Right cardiac atrium (tissue), 5 donors: Measurements from ENCODE around the gene CNIH4. TPM values are rescaled to one million over a fixed set of nuclear protein-coding genes. Genes with fewer than 3 reads are reported as not detected.
"Not testable (repeated sequence)": the region's sequence is repeated elsewhere in the genome, so short reads cannot be mapped to it uniquely, and the experiment has no call there.

Source experiments
- ATAC-seq, 2 donors: fragments of 200-7000 bp; cut with Tn5 transposase; one replicate each; pipeline versions ENCODE4 v1.8.0 to v1.9.1; 2020; ENCODE audit warnings: moderate library complexity in 2 of 2, mild to moderate bottlenecking in 1 of 2
- DNase-seq, 3 donors: peaks; one replicate each; pipeline ENCODE4 v3.0.0-alpha.2; 2020
- H3K27ac ChIP-seq: one replicate; pipeline ENCODE4 v1.5.1; 2013; ENCODE audit warnings: mild to moderate bottlenecking, low read length, control low read depth, moderate library complexity
- H3K27me3 ChIP-seq: one replicate; pipeline ENCODE4 v1.6.1; 2013; ENCODE audit not compliant: control insufficient read depth, insufficient read depth
- H3K4me1 ChIP-seq: one replicate; pipeline ENCODE4 v1.6.1; 2013; ENCODE audit warnings: low read length; ENCODE audit not compliant: control insufficient read depth, insufficient read depth
- H3K4me3 ChIP-seq: one replicate; pipeline ENCODE4 v1.5.1; 2013; ENCODE audit warnings: low read length, control low read depth
- H3K9me3 ChIP-seq: one replicate; pipeline ENCODE4 v1.6.1; 2013; ENCODE audit warnings: low read length; ENCODE audit not compliant: control insufficient read depth
- WGBS: extraction: QIAGEN DNeasy Blood & Tissue Kit; methylation state at CpG from one replicate; pipeline ENCODE4 v1.1.7; 2013; 5-methylcytosine and 5-hydroxymethylcytosine counted together
- intact Hi-C, 4 donors: fragments of 100-400 bp; cut with DNase I; formaldehyde crosslinking; loops; one replicate each; pipeline versions ENCODE4 v1.11.0 to v1.14.0; 2022 to 2023
- polyA plus RNA-seq: library from polyadenylated mRNA; stranded (reverse); fragments of 200-250 nt; gene quantifications from one replicate; pipeline ENCODE4 v1.2.3, GENCODE V29; 2013
- total RNA-seq, 4 donors: library from RNA; stranded (reverse); fragmentation: NEBNext Ultra II Directional; extraction: Animal tissue kit (Norgen Biotek cat#: 25700); gene quantifications; one replicate each; pipeline ENCODE4 v1.2.1, GENCODE V29; 2021
- donor health status: healthy with polysubstance abuse.
- donor health status: DM: no; HTN: yes; CAD: no.
- donor health status: DM: no; HTN: no; CAD: no.
- donor health status: DM: no; HTN: yes; CAD: no; lungs with severe emphysema.
- donor health status: DM: yes; HTN: yes; CAD: no.

Gene CNIH4
- total and polyA plus RNA-seq, 5 donors = 26.8 to 45.6 (median 32.4) TPM

DNA sequence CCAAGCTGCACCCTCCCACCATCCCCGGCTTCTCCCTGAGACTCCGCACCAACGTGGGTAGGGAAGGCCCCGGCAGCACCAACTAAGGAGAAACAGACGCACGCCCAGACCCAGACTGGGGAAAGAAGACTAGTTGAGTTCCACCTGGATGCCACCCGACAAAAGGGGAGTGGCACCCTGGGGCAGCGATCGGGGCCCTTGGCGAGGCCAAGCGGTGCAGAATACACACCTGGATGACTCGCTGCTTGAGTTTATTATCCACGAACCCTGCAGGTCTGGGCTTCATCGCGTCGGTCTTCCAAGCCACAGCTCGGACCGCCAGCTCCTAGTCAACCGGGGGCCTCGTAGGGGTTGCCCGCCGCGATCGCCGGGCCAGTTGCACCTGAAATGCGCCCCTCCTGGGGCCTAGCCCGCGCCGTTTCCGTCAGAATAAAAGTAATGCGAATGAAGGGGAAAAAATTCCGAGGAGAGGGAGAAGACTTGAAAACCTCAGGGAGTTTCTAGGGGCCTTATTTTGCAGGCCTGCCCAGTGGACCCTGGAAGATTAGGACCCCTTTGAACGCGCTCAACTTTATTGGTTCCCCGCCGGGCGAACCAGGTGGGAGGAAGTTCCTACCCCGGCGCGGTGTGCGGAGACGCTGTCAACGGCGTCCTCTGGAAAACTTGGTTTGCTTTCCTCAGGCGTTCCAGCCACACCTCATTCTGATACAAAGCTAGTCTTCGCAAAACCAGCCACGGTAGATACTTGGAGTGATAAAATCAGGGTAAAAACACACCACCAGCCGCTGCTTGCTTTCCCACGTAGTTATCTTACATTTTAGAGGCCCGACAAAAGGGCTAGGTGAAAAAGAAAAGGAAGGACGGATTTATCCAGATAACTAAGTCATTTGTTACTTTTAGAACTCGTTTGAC lies 26.6 kb upstream of the CNIH4 start, which contains the start of gene NVL:
Gene NVL, minus strand, starts transcription at position 331 of the 912 bp plus-strand sequence. Its CDS starts 45 bp downstream, at position 286.
- DNase-seq (peak; percentile 86 to 91 (median 91)), ATAC-seq (peak; percentile 98)
- H3K9me3 ChIP-seq = no peaks in the 10 kb centered on the region
- peak within 1 kb of the TSS; percentile 74 for H3K4me3 ChIP-seq
- intact Hi-C loops = loop anchor here in 2 of 4 donors (5.0 to 10.0 kb wide), 2 partner anchors 213 to 215 kb away; partner anchors contain the start of gene FBXO28 (in 1 of the 2)
- H3K27ac ChIP-seq = peak within 1 kb of the TSS; percentile 98
- WGBS = under 1% methylated on average over 52 of the region's 52 CpGs
- peaks cover 1% of the 10 kb centered on the region for H3K4me1 ChIP-seq
- H3K27me3 ChIP-seq = no peaks in the 10 kb centered on the region

GRCh38 chr1:224331326-224331725 lies 25.4 kb upstream of the CNIH4 start:
- Histone ChIP-seq H3K9me3 (no peaks in the 10 kb centered on the region), H3K27ac (no peak overlapping the region), H3K4me3 (no peak overlapping the region), H3K4me1 (peaks cover 1% of the 10 kb centered on the region), H3K27me3 (no peaks in the 10 kb centered on the region)
- no peak for DNase-seq
- ATAC-seq = no peak
- WGBS = 100% methylated on average over 2 of the region's 2 CpGs
- intact Hi-C loops = loop anchor here in 2 of 4 donors (5.0 to 10.0 kb wide), 2 partner anchors 214 to 217 kb away; partner anchors contain the start of gene FBXO28 (in 1 of the 2)

DNA sequence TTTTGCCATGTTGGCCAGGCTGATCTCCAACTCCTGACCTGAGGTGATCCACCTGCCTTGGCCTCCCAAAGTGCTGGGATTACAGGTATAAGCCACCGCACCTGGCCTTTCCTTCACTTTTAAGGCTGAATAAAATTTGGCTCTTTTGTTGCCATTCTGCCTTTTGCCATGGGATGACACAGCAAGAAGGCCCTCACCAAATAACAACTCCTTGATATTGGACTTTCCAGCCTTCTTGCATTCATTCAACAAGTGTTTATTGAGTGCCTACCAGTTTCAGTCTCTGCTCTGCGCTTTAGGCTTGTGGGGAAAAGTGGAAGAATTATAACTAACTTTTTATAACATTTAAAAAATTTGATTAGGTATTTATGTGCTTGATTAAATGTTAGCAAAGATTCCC lies 24.9 kb upstream of the CNIH4 start:
- H3K9me3 ChIP-seq = no peaks in the 10 kb centered on the region
- no peak overlapping the region for H3K27ac ChIP-seq
- WGBS = 98% methylated on average over 2 of the region's 2 CpGs
- ATAC-seq = no peak
- intact Hi-C loops = loop anchor here in 3 of 4 donors (2.0 to 10.0 kb wide), 3 partner anchors 215 to 217 kb away; partner anchors contain the start of gene FBXO28 (in 2 of the 3)
- H3K4me3 ChIP-seq = no peak overlapping the region
- peaks cover 1% of the 10 kb centered on the region for H3K4me1 ChIP-seq
- no peaks in the 10 kb centered on the region for H3K27me3 ChIP-seq
- no peak for DNase-seq

GRCh38 chr1:224333309-224333926 lies 23.3 kb upstream of the CNIH4 start:
- intact Hi-C loops = loop anchor here in 3 of 4 donors (2.0 to 10.0 kb wide), 3 partner anchors 216 to 219 kb away; partner anchors contain the start of gene FBXO28 (in 2 of the 3)
- ATAC-seq = peak in 1 of 2 donors; percentile 40
- H3K27ac ChIP-seq = no peak overlapping the region
- no peak overlapping the region for H3K4me3 ChIP-seq
- no peak for DNase-seq
- 16% methylated on average over 3 of the region's 3 CpGs for WGBS
- no peaks in the 10 kb centered on the region for H3K27me3 ChIP-seq
- no peaks in the 10 kb centered on the region for H3K9me3 ChIP-seq
- no peaks in the 10 kb centered on the region for H3K4me1 ChIP-seq

- no peak for ATAC-seq
- no peaks in the 10 kb centered on the region for H3K9me3 ChIP-seq
- 52% methylated on average over 5 of the region's 5 CpGs for WGBS
- H3K4me3 ChIP-seq = no peak overlapping the region
- no peaks in the 10 kb centered on the region for H3K27me3 ChIP-seq
- intact Hi-C loops = loop anchor here in 3 of 4 donors (2.0 to 10.0 kb wide), 3 partner anchors 217 to 219 kb away; partner anchors contain the start of gene FBXO28 (in 2 of the 3)
- no peaks in the 10 kb centered on the region for H3K4me1 ChIP-seq
- DNase-seq = no peak
- H3K27ac ChIP-seq = no peak overlapping the region
These were observed 22.5 kb upstream of the CNIH4 start for GRCh38 chr1:224333939-224334786.

- WGBS = 75% methylated on average over 4 of the region's 4 CpGs
- Histone ChIP-seq H3K27ac (no peak overlapping the region), H3K27me3 (no peaks in the 10 kb centered on the region), H3K9me3 (no peaks in the 10 kb centered on the region), H3K4me1 (no peaks in the 10 kb centered on the region), H3K4me3 (no peak overlapping the region)
- DNase-seq (no peak), ATAC-seq (no peak)
- intact Hi-C loops = loop anchor here in 1 of 4 donors (10.0 kb wide), 1 partner anchor 223 kb away; the partner anchor contains the start of gene FBXO28
These were observed 18.4 kb upstream of the CNIH4 start for GRCh38 chr1:224338150-224338838.

DNA sequence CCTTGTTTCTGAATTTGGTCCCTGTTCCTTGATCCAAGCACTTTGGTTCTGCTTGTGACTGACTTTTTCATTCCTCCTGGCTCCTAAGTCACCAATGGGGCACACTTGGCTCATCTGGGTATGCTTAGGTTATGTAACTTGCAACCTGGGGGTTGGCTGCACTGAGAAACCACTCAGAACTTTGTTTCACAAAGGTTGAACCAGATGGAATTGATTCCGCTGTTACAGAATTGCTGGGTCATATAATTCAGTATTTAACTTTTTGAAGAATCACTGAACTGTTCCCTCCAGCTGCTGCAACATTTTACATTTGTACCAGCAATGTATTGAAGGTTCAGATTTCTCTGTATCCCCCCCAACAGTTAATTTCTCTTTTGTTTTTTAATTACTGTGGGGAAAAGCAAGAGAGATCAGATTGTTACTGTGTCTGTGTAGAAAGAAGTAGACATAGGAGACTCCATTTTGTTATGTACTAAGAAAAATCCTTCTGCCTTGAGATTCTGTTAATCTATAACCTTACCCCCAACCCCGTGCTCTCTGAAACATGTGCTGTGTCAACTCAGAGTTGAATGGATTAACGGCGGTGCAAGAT lies 17.1 kb upstream of the CNIH4 start:
- H3K4me1 ChIP-seq = no peaks in the 10 kb centered on the region
- no peak overlapping the region for H3K27ac ChIP-seq
- no peak for DNase-seq
- intact Hi-C loops = loop anchor here in 1 of 4 donors (10.0 kb wide), 1 partner anchor 225 kb away; the partner anchor contains the start of gene FBXO28
- 65% methylated on average over 2 of the region's 4 CpGs for WGBS
- no peaks in the 10 kb centered on the region for H3K9me3 ChIP-seq
- no peak for ATAC-seq
- no peak overlapping the region for H3K4me3 ChIP-seq
- no peaks in the 10 kb centered on the region for H3K27me3 ChIP-seq

- ATAC-seq (peak; percentile 48 to 59), DNase-seq (peak in 2 of 3 donors; percentile 49 to 52)
- peak overlapping the region; percentile 38 for H3K4me3 ChIP-seq
- H3K27ac ChIP-seq, H3K4me1 ChIP-seq, H3K9me3 ChIP-seq, H3K27me3 ChIP-seq, intact Hi-C loops: not testable (repeated sequence)
- WGBS = 3% methylated on average over 31 of the region's 36 CpGs
These were observed 16.0 kb upstream of the CNIH4 start for GRCh38 chr1:224340453-224341384.

DNA sequence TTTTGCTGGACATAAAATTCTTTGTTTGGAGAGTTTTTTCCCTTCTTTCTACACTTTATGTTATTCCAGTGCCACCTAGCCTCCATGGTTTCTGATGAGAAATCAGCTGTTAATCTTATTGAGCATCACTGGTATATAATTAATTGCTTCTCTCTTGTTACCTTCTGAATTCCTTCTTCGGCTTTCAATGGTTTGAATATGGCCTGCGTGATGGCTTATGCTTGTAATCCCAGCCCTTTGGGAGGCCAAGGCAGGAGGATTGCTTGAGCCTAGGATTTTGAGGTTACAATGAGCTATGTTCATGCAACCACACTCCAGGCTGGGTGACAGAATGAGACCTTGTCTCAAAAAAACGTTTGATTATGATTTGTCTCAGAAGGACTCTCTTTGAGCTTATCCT lies 13.0 kb upstream of the CNIH4 start:
- no peaks in the 10 kb centered on the region for H3K27me3 ChIP-seq
- ATAC-seq = no peak
- 41% methylated on average over 3 of the region's 3 CpGs for WGBS
- no peak overlapping the region for H3K4me3 ChIP-seq
- H3K4me1 ChIP-seq = no peaks in the 10 kb centered on the region
- H3K27ac ChIP-seq = no peak overlapping the region
- no peaks in the 10 kb centered on the region for H3K9me3 ChIP-seq
- DNase-seq = no peak
- intact Hi-C loops = no loop called here
